H9 (cell line): ENCODE results near the gene LPAR2. TPM values are rescaled to one million over a fixed set of nuclear protein-coding genes. Genes with fewer than 3 reads are reported as not detected.
A peak's percentile ranks its signal among the peaks of the same experiment; 100 is the strongest.

Experiments
- DNase-seq: peaks from one replicate; pipeline ENCODE4 v3.0.0-alpha.2; 2017
- H2AFZ ChIP-seq: one replicate; pipeline ENCODE4 v1.6.1; 2013; ENCODE audit warnings: mild to moderate bottlenecking, low read length, control low read depth, moderate library complexity
- H2AK5ac ChIP-seq: 2 replicates; pipeline ENCODE4 v1.6.1; 2013; ENCODE audit warnings: low read length, control low read depth, mixed read lengths; ENCODE audit not compliant: insufficient read length
- H2BK120ac ChIP-seq: one replicate; pipeline ENCODE4 v1.6.1; 2013; ENCODE audit warnings: low read depth, mild to moderate bottlenecking, low read length, control low read depth, inconsistent platforms; ENCODE audit not compliant: poor library complexity, severe bottlenecking
- H2BK12ac ChIP-seq: 2 replicates; pipeline ENCODE4 v1.6.1; 2013; ENCODE audit warnings: low read length, control low read depth, mixed read lengths, low read depth; ENCODE audit not compliant: insufficient read length
- H2BK15ac ChIP-seq: 2 replicates; pipeline ENCODE4 v1.6.1; 2013; ENCODE audit warnings: low read depth, low read length, control low read depth
- H2BK20ac ChIP-seq: one replicate; pipeline ENCODE4 v1.6.1; 2013; ENCODE audit warnings: low read depth, mild to moderate bottlenecking, low read length, control low read depth, inconsistent platforms; ENCODE audit not compliant: poor library complexity, severe bottlenecking
- H2BK5ac ChIP-seq: 2 replicates; pipeline ENCODE4 v1.6.1; 2013; ENCODE audit warnings: low read length, control low read depth, mixed read lengths; ENCODE audit not compliant: insufficient read length
- H3K14ac ChIP-seq: 2 replicates; pipeline ENCODE4 v1.6.1; 2013; ENCODE audit warnings: low read length, control low read depth; ENCODE audit not compliant: insufficient read depth
- H3K18ac ChIP-seq: 2 replicates; pipeline ENCODE4 v1.6.1; 2013; ENCODE audit warnings: low read depth, mild to moderate bottlenecking, mixed read lengths, low read length, control low read depth; ENCODE audit not compliant: insufficient read length
- H3K23ac ChIP-seq: 2 replicates; pipeline ENCODE4 v1.6.1; 2013; ENCODE audit warnings: low read length, control low read depth, mixed read lengths, low read depth; ENCODE audit not compliant: insufficient read length
- H3K23me2 ChIP-seq: 2 replicates; pipeline ENCODE4 v1.6.1; 2013; ENCODE audit warnings: low read depth, mild to moderate bottlenecking, mixed read lengths, low read length, control low read depth; ENCODE audit not compliant: insufficient read length, poor library complexity, severe bottlenecking
- H3K27ac ChIP-seq: 2 replicates; pipeline ENCODE4 v1.5.1; 2013; ENCODE audit warnings: low read length, control low read depth, mixed read lengths, low read depth; ENCODE audit not compliant: insufficient read length
- H3K27me3 ChIP-seq: 2 replicates; pipeline ENCODE4 v1.6.1; 2013; ENCODE audit warnings: low read length, control low read depth, inconsistent platforms; ENCODE audit not compliant: insufficient read depth
- H3K4ac ChIP-seq: 2 replicates; pipeline ENCODE4 v1.6.1; 2013; ENCODE audit warnings: low read depth, mild to moderate bottlenecking, control low read depth, inconsistent platforms, low read length, moderate library complexity
- H3K4me1 ChIP-seq: 2 replicates; pipeline ENCODE4 v1.6.1; 2013; ENCODE audit warnings: low read length, control low read depth, inconsistent platforms; ENCODE audit not compliant: insufficient read depth
- H3K4me2 ChIP-seq: 2 replicates; pipeline ENCODE4 v1.6.1; 2013; ENCODE audit warnings: low read length, control low read depth, mixed read lengths; ENCODE audit not compliant: insufficient read length, insufficient read depth
- H3K56ac ChIP-seq: 2 replicates; pipeline ENCODE4 v1.6.1; 2013; ENCODE audit warnings: low read depth, mild to moderate bottlenecking, mixed read lengths, low read length, control low read depth; ENCODE audit not compliant: insufficient read length
- H3K79me1 ChIP-seq: 2 replicates; pipeline ENCODE4 v1.6.1; 2013; ENCODE audit warnings: low read depth, mild to moderate bottlenecking, moderate library complexity, low read length, control low read depth, inconsistent platforms; ENCODE audit not compliant: insufficient read depth, poor library complexity, severe bottlenecking
- H3K79me2 ChIP-seq: 2 replicates; pipeline ENCODE4 v1.6.1; 2013; ENCODE audit warnings: low read length, control low read depth, inconsistent platforms; ENCODE audit not compliant: insufficient read depth
- H3K9ac ChIP-seq: 2 replicates; pipeline ENCODE4 v1.6.1; 2013; ENCODE audit warnings: low read length, control low read depth, mixed read lengths; ENCODE audit not compliant: insufficient read length; ENCODE audit errors: extremely low read depth
- H3K9me3 ChIP-seq: one replicate; pipeline ENCODE4 v1.6.1; 2013; ENCODE audit warnings: low read depth, low read length, inconsistent platforms; ENCODE audit not compliant: control insufficient read depth
- H3T11ph ChIP-seq: one replicate; pipeline ENCODE4 v1.6.1; 2013; ENCODE audit warnings: mild to moderate bottlenecking, low read length, control low read depth, inconsistent platforms
- H4K20me1 ChIP-seq: one replicate; pipeline ENCODE4 v1.6.1; 2013; ENCODE audit not compliant: control insufficient read depth, insufficient read length, insufficient read depth
- H4K5ac ChIP-seq: 2 replicates; pipeline ENCODE4 v1.6.1; 2013; ENCODE audit warnings: low read depth, mild to moderate bottlenecking, mixed read lengths, low read length, control low read depth; ENCODE audit not compliant: insufficient read length
- H4K8ac ChIP-seq: replicated peaks from 2 replicates; pipeline ENCODE4 v1.6.1; 2013; ENCODE audit warnings: low read length, control low read depth, mixed read lengths, low read depth; ENCODE audit not compliant: insufficient read length
- H4K91ac ChIP-seq: 2 replicates; pipeline ENCODE4 v1.6.1; 2013; ENCODE audit warnings: low read depth, mild to moderate bottlenecking, moderate library complexity, mixed read lengths, low read length, control low read depth; ENCODE audit not compliant: insufficient read length
- H3K27ac Mint-ChIP-seq, 3 experiments: 2 replicates in 2 of 3; 3 replicates in 1 of 3; pipeline ENCODE4 v1.8.0; 2020 to 2021; ENCODE audit warnings: mixed read lengths in 3 of 3, mild to moderate bottlenecking in 1 of 3, moderate library complexity in 1 of 3
- H3K27me3 Mint-ChIP-seq: 2 replicates; pipeline ENCODE4 v1.8.0; 2021; ENCODE audit warnings: low read depth, mild to moderate bottlenecking, moderate library complexity, mixed read lengths
- H3K36me3 Mint-ChIP-seq, 3 experiments: 2 replicates in 2 of 3; 3 replicates in 1 of 3; pipeline ENCODE4 v1.8.0; 2020 to 2021; ENCODE audit warnings: low read depth in 3 of 3, mixed read lengths in 3 of 3; ENCODE audit not compliant: insufficient read depth in 1 of 3
- H3K4me1 Mint-ChIP-seq, 2 experiments: 2 replicates each; pipeline ENCODE4 v1.8.0; 2020; ENCODE audit warnings: mixed read lengths in 2 of 2
- H3K4me3 Mint-ChIP-seq, 2 experiments: 2 replicates in 1 of 2; 3 replicates in 1 of 2; pipeline ENCODE4 v1.8.0; 2020 to 2021; ENCODE audit warnings: mild to moderate bottlenecking in 2 of 2, mixed read lengths in 2 of 2, moderate library complexity in 1 of 2
- H3K9me3 Mint-ChIP-seq, 2 experiments: 2 replicates in 1 of 2; 3 replicates in 1 of 2; pipeline ENCODE4 v1.8.0; 2020; ENCODE audit warnings: mild to moderate bottlenecking in 2 of 2, mixed read lengths in 2 of 2, moderate library complexity in 1 of 2
- WGBS: extraction: QIAGEN DNeasy Blood & Tissue Kit; methylation state at CpG from one replicate; pipeline ENCODE4 v1.1.7; 2013; ENCODE audit warnings: missing lambda C conversion rate, low lambda C conversion rate, mixed read lengths; ENCODE audit not compliant: insufficient read length; ENCODE audit errors: extremely low coverage; 5-methylcytosine and 5-hydroxymethylcytosine counted together
- total RNA-seq: library from RNA; stranded (reverse); gene quantifications from 2 replicates; pipeline ENCODE4 v1.2.1, GENCODE V29; 2021
- TF ChIP-seq, protein P1 (sequence below): fragments of 200-600 bp; sonication (generic); conservative IDR thresholded peaks from 3 replicates; pipeline ENCODE4 v1.8.0; 2021; ENCODE audit warnings: antibody characterized with exemption, mild to moderate bottlenecking

The LPAR2 gene
- total RNA-seq, 1 experiment from 2014 or later, result 51.8 TPM

DNA sequence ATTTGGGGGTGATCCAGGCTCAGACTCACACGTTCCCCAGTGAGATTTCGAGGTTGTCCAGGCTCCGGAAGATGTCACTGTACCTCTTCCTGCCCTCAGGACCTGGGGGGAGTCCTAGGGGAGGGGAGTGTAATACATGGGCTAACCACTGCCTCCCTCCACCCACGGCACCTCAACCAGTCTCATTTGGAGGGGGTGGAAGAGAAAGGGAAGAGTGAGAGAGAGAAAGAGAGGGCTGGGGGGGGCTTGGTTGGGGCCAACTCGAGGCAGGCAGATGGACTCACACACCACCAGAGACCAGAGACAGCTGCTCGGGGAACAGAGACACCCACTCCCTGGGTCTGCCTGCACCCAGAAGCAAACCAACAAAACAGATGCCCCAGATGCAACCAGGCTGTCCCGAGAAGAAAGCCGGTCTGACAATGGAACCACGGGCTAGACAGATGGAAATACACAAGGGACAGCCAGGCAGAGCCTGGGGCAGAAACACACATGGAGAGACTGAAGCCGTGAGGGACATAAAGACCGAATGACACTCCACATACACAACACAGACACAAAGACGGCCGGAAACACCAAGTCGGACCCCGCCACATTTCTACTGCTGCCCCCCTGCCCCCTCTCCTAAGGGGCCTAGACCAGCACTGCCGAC is 14.6 kb upstream of the LPAR2 start:
- Histone ChIP-seq H3K27me3 (no peaks in the 10 kb centered on the region), H3K14ac (0 out of 2 replicates have a peak overlapping the region, but pooled peaks have one; percentile 11), H2BK12ac (no peak overlapping the region), H4K20me1 (no peaks in the 10 kb centered on the region), H3K79me1 (no peaks in the 10 kb centered on the region), H3K4me1 (no peaks in the 10 kb centered on the region), H3K9ac (peak overlapping the region; percentile 16), H3K18ac (no peak overlapping the region), H3K27ac (no peak overlapping the region), H3K9me3 (no peaks in the 10 kb centered on the region), H4K91ac (no peak overlapping the region), H3K4me2 (peak overlapping the region; percentile 78), H3K56ac (no peak overlapping the region), H2BK20ac (no peak overlapping the region), H3K79me2 (no peaks in the 10 kb centered on the region), H3K4ac (no peak overlapping the region), H3T11ph (no peak overlapping the region), H3K23me2 (peaks cover 8% of the 10 kb centered on the region), H4K5ac (no peak overlapping the region), H2AFZ (no peak overlapping the region), H4K8ac (no peak overlapping the region), H2AK5ac (no peak overlapping the region), H2BK120ac (no peak overlapping the region), H3K23ac (no peak overlapping the region), H2BK15ac (no peak overlapping the region), H2BK5ac (no peak overlapping the region)
- Mint-ChIP-seq H3K4me1 (peaks cover 6 to 11% of the 10 kb centered on the region in 2 experiments), H3K4me3 (peak overlapping the region; percentile 89 to 90), H3K27ac (peak overlapping the region in 2 of 3 experiments; percentile 34 to 96; a peak in 4 of 7 replicates), H3K36me3 (peaks cover 12 to 36% (median 33%) of the 10 kb centered on the region in 3 experiments; a peak in 6 of 7 replicates), H3K27me3 (no peaks in the 10 kb centered on the region), H3K9me3 (no peaks in the 10 kb centered on the region; a peak in 1 of 5 replicates)
- WGBS, result no CpG with 5 or more reads among the region's 16 CpGs
- TF ChIP-seq, protein P1, sequence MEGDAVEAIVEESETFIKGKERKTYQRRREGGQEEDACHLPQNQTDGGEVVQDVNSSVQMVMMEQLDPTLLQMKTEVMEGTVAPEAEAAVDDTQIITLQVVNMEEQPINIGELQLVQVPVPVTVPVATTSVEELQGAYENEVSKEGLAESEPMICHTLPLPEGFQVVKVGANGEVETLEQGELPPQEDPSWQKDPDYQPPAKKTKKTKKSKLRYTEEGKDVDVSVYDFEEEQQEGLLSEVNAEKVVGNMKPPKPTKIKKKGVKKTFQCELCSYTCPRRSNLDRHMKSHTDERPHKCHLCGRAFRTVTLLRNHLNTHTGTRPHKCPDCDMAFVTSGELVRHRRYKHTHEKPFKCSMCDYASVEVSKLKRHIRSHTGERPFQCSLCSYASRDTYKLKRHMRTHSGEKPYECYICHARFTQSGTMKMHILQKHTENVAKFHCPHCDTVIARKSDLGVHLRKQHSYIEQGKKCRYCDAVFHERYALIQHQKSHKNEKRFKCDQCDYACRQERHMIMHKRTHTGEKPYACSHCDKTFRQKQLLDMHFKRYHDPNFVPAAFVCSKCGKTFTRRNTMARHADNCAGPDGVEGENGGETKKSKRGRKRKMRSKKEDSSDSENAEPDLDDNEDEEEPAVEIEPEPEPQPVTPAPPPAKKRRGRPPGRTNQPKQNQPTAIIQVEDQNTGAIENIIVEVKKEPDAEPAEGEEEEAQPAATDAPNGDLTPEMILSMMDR, result no peak
- DNase-seq, result no peak
